ENCODE results near the gene CCDC88B. TPM values are rescaled to one million over a fixed set of nuclear protein-coding genes. Genes with fewer than 3 reads are reported as not detected.

Gene CCDC88B
- total RNA-seq, 2 donors from 2014 or later: 8.8 to 16.2 TPM

GRCh38 chr11:64303109-64304031 is 36.6 kb upstream of the CCDC88B start:
- WGBS, 2 donors: 71 to 73% methylated on average over 11 to 13 of the region's 13 CpGs
- intact Hi-C loops (cut with DNase I): no loop called here
- TF ChIP-seq POLR2A (IDR thresholded peaks at IDR 0.05) (no peak), CTCF (IDR thresholded peaks at IDR 0.05) (no peak)
- H3K27ac ChIP-seq: peak overlapping the region in 2 of 4 donors; percentile 80 to 94
- H3K27me3 ChIP-seq: peaks cover 0 to 5% of the 10 kb centered on the region in 2 donors
- H3K4me3 ChIP-seq: no peak overlapping the region
- no peak for DNase-seq
- H3K4me1 ChIP-seq: peaks cover 49% of the 10 kb centered on the region
- H3K36me3 ChIP-seq (replicated peaks in 1 of 2; ENCODE audit: insufficient read depth in 1 of 2, low read depth in 2 of 2): no peaks in the 10 kb centered on the region
- no peak for ATAC-seq
- H3K9me3 ChIP-seq: no peaks in the 10 kb centered on the region

GRCh38 chr11:64304032-64304315 is 36.0 kb upstream of the CCDC88B start:
- intact Hi-C loops (cut with DNase I): no loop called here
- Histone ChIP-seq H3K4me1 (peaks cover 48% of the 10 kb centered on the region), H3K27me3 (peaks cover 0 to 4% of the 10 kb centered on the region in 2 donors), H3K27ac (peak overlapping the region in 3 of 4 donors; percentile 80 to 97 (median 94)), H3K9me3 (no peaks in the 10 kb centered on the region), H3K4me3 (no peak overlapping the region), H3K36me3 (replicated peaks in 1 of 2; ENCODE audit: insufficient read depth in 1 of 2, low read depth in 2 of 2) (no peaks in the 10 kb centered on the region)
- no peak for ATAC-seq
- WGBS, 2 donors: 34 to 47% methylated on average over 4 to 5 of the region's 5 CpGs
- TF ChIP-seq POLR2A (IDR thresholded peaks at IDR 0.05) (no peak), CTCF (IDR thresholded peaks at IDR 0.05) (no peak)
- no peak for DNase-seq

- Histone ChIP-seq H3K27me3 (peaks cover 0 to 4% of the 10 kb centered on the region in 2 donors), H3K9me3 (no peaks in the 10 kb centered on the region), H3K27ac (peak overlapping the region; percentile 62 to 97 (median 87)), H3K4me3 (peak overlapping the region in 1 of 2 donors; percentile 35), H3K36me3 (replicated peaks in 1 of 2; ENCODE audit: insufficient read depth in 1 of 2, low read depth in 2 of 2) (no peaks in the 10 kb centered on the region), H3K4me1 (peaks cover 43% of the 10 kb centered on the region)
- DNase-seq: peak; percentile 92 to 96 (median 94)
- ATAC-seq: peak; percentile 41
- intact Hi-C loops (cut with DNase I): no loop called here
- TF ChIP-seq POLR2A (IDR thresholded peaks at IDR 0.05) (peak in 1 of 3 donors; percentile 12), CTCF (IDR thresholded peaks at IDR 0.05) (peak; percentile 78 to 94 (median 85))
- WGBS, 2 donors: 0 to 1% methylated on average over 16 to 46 of the region's 46 CpGs
These were observed 35.5 kb upstream of the CCDC88B start for GRCh38 chr11:64304316-64305072.

GRCh38 chr11:64305075-64305690 is 34.8 kb upstream of the CCDC88B start, which contains the start of gene ESRRA:
TSS of gene ESRRA (plus strand) at chr11:64305524. CDS start at chr11:64307180, 1,656 bp downstream.
- WGBS, 2 donors: 0 to 1% methylated on average over 4 to 33 of the region's 81 CpGs
- Histone ChIP-seq H3K9me3 (no peaks in the 10 kb centered on the region), H3K36me3 (replicated peaks in 1 of 2; ENCODE audit: insufficient read depth in 1 of 2, low read depth in 2 of 2) (no peaks in the 10 kb centered on the region), H3K4me3 (peak within 1 kb of the TSS; percentile 40 to 58), H3K4me1 (peaks cover 36% of the 10 kb centered on the region), H3K27ac (peak within 1 kb of the TSS; percentile 86 to 97 (median 94)), H3K27me3 (no peaks in the 10 kb centered on the region)
- DNase-seq (peak; percentile 100), ATAC-seq (peak; percentile 87)
- intact Hi-C loops (cut with DNase I): no loop called here
- peak in 1 of 7 experiments; percentile 6 for TF ChIP-seq CTCF (IDR thresholded peaks at IDR 0.05)
- TF ChIP-seq POLR2A (IDR thresholded peaks at IDR 0.05): peak in 2 of 3 donors; percentile 31 to 56

Data from body of pancreas (tissue), 4 donors.